Dermis blood vessel endothelial cell (primary cell): Measurements from ENCODE around the gene TKFC. TPM values are rescaled to one million over a fixed set of nuclear protein-coding genes. Genes with fewer than 3 reads are reported as not detected.
A peak's percentile ranks its signal among the peaks of the same experiment; 100 is the strongest.

Source experiments
- DNase-seq: peaks from one replicate; pipeline ENCODE4 v3.0.0; 2010
- total RNA-seq: library from RNA; depleted of rRNA; stranded (reverse); fragments of >200 nt; gene quantifications from 2 replicates; pipeline ENCODE4 v1.2.3, GENCODE V29; 2014

The TKFC gene
- total RNA-seq, 1 donor from 2014 or later = 27.2 TPM

DNA sequence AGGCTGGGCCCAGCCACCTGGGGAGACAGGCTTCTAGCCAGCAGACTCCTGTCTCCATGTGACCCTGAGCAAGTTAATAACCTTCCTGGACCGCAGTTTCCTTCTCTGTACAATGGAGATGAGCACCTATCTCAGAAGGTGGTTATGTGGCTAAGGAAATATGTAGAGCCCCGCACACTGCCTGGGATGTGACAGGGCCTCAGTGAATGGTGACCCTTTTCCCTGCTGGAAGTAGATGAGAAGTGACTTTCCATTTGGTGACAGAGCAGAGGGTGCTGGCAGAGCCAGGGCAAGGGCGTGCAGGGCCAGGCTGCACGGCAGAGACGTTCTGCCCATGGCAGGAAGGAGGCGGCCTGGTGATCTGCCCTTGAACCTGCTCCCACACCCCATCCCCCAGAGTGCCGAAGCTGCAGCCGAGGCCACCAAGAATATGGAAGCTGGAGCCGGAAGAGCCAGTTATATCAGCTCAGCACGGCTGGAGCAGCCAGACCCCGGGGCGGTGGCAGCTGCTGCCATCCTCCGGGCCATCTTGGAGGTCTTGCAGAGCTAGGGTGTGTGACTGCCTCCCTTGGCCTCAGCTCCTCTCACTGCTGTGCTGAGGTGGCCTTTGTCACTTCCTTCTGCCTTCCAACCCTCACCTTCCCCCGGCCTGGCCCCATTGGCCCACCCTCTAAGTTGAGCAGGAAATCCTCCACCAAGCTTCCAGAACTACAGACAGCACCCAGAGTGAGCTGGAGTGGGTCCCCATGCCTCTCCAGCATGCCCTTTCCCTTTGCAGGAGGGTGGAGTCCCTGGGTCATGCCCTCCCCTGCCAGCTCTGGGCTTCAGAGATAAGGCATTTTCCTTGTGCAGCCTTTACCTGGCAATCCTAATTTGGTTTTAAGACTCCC is 13.2 kb downstream of the TKFC start:
- no peak for DNase-seq

DNA sequence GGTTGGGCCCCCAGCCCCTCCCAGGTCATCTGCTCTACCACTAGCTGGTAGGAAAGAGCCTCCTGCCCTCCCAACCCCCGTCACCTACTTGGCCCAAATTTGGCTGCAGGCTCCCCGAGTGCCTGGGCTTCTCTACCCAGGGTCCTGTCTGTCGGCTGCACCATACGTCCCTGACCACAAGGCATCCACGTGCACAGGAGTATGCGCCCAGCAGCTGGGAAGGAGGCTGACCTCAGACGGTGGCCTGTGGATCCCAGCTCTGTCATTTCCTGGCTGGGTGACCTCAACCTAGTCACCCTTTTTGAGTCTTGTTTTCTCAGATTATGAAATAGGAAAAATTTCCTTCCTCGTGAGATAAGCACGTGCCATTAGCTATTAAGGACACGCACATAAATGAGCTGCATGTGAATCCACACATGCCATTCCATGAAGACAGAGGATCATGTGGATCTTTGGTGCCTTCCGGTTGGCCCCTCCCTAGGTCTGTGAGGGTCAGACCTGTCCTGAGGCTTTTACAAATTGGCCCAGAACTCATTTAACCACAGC is 15.0 kb downstream of the TKFC start:
- DNase-seq = peak; percentile 93

DNA sequence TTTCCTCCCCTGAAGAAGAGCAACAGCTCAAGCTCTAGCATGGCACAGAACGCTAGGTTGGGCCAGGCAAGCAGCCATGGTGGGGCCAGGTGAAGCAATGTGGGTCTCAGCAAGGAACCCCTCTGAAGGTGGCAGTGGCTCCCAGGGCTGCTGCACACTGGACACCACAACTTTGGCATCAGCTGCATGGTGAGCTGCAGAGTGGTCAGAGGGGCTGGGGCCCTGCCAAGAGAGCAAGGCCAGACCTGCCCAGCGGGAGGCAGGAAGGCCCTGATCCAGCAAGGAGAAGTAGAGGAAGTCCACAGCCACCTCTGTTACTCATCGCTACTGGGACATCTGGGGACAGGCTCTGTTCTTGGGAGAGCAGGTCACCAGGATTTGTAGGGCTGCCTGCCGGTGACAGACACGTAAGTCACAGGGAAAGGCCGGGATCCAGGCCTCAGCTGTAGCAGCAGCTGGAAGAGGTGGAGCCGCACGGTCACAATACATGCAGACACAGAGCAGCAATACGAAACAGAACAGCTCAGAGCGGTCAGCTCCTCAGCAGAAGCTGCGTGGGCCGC is 16.2 kb downstream of the TKFC start:
- no peak for DNase-seq

- no peak for DNase-seq
Observed at GRCh38 chr11:61349916-61350315, 16.9 kb downstream of the TKFC start.

DNA sequence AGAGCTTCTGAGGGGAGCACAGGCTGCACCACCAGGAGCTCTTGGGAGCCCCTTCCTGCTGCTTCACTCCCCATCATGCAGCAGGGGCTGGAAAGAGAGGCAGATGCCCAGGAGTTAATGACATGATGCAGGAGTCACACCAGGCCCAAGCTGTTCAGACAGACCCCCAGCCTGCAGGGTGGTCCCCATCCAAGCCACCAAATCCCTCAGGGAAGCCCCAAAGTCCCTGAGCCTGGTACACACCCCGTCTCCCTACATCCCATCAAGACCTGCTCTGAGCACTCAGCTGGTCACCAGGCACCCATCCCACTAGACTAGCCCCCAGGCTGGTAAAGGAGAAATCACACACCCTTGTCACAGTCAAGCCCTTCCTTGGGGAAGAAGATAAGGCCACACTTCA is 17.3 kb downstream of the TKFC start:
- no peak for DNase-seq

DNA sequence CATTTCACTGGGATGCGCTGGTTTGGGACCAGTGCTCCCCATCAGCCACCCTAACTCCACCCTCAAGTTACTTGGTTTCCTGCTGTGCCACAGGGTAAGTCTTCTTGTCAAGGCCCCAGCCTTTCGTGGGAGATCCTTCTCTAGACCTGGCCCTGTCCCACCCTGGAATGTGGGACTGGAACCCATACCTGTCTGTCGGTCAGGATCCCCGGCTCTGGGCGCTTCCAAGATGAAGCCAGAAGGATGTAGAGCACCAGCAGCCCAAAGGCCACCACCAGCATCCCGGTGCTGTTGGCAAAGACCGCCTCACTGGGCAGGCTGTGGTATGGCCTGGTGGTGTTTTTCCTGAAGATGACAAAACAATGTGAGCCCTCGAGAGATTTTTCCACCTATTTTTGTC is 17.8 kb downstream of the TKFC start:
- DNase-seq = no peak

DNA sequence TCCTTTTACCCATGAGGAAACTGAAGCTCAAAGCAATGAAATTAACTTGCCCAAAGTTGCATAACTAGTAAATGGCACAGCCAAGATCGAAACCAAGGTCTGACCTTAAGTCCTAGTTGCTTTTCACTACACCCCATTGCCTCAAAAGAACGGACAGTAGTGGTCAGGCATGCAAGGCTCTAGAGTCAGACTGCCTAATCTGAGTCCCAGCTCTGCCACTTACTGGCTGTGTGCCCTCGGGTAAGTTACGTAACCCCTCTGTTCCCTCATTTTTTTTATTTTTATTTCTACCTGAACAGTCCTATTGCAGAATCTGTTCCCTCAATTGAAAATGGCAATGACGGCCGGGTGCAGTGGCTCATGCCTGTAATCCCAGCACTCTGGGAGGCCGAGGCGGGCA is 19.0 kb downstream of the TKFC start:
- DNase-seq = no peak

DNA sequence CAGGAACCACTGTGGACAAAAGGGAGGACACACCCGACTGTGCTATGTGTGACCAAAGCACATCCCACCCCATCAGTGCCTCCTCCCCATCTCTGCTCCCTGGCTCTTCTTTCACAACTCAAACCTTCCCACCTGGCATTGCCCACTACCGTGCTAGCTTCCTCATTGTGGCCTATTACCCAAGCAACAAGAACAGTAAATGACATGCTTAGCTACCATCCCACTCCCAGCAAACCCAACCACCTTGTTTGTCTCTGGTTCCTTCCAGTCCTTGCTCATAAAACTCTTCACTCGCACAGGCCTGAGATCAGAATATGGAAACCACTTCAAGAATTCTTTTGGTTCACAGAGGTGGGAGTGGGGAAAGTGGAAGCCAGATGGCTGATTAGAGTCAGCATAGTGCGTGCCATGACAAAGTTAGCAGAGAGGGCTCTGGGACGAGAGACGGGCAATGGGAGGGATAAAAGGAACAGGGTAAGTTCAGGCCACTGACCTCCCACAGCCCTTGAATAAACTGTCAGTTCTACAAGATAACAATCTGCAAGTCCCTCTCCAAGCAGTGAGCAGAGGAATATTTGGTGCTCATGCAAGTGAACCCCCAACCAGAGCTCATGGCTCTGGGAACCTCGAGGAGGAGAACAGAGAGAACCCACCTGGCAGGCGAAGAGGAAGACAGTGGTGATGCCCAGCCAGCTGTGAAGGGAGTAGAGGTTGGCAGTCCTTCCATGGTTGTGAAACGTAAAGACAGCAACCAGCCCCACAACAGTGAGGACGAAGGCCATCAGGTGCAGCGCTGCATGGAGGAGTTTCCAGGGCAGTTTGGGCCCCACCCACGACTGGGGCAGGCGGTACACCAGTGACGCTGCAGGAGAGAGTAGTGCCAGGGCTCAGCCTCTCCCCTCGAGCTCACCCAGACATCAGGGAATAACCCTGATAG is 20.4 kb downstream of the TKFC start:
- DNase-seq = no peak

DNA sequence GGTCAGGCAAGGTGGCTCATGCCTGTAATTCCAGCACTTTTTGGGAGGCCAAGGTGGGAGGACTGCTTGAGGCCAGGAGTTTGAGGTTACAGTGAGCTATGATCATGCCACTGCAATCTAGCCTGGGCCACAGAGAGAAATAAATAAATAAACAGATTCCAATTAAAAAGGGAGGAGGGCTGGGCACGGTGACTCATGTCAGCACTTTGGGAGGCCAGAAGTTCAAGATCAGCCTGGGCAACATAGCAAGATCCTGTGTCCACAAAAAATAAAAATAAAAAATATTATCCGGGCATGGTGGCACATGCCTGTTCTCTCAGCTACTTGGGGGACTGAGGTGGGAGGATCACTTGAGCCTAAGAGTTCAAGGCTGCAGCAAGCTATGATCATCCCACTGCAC is 21.2 kb downstream of the TKFC start:
- no peak for DNase-seq

DNA sequence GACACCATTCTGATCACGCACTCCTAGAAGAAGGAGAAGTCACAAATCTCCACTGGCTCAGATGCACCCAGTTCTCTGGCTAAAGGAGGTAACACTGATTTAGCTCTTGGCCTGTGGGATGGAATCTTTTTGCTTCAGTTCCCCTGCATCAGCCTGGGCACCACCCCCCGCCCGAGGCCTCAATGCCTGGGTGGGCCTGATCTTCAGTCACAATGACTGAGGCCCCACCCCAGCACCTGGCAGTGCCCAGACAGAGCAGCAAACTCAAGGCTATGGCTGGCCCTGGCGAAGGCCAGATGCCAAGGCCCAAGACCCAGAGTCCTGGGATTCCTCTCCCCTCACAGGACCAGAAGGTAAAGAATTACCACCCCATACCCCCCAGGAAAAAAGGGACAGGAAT is 23.7 kb downstream of the TKFC start:
- DNase-seq = no peak

DNA sequence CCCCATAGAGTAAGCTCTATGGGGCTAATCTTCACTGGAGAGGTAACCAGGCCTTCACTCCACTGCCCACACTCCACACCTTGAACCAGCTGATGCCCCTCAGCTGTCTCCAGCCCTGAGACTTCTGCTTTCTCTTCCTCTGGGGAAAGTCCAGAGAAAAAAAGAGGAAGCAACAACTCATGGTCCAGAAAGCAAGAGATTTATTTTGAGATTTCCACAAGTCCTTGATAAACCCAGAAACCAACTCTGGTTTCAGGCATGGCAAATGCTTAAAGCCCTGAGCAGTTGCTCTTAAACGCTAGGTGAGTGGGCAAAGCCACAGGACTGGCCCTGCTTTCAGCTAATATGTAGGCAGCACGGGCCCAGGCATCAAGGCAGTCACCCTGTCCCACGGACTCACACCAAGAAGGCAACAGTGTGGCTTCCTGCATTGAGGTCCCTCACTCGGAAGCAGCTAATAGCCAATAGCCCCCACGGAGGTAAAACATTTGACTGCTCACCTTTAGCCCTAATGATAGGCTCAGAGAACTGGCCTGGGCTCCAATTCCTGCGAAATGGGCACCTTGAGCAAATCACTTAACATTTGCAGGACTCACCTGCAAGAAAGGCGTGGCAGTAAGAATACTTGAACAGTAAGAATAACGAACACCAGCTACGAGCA is 24.3 kb downstream of the TKFC start:
- no peak for DNase-seq

GRCh38 chr11:61357894-61358239 is 24.8 kb downstream of the TKFC start:
- DNase-seq = no peak

DNA sequence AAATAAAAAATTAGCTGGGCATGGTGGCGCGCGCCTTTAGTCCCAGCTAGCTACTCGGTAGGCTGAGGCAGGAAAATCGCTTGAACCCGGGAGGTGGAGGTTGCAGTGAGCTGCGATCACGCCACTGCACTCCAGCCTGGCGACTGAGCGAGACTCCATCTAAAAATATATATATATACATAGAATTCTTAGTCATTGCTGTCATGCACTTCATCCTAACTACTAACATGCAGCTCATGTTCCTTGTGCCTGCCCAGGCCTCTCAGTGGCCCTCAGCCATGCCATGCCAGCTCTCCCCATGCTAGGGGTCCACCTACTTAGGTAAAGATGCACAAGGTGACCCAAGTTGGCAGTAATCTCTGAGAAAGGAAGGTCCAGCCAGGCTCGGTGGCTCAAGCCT is 25.5 kb downstream of the TKFC start:
- DNase-seq = no peak

- peak; percentile 35 for DNase-seq
Observed at GRCh38 chr11:61359516-61359915, 26.5 kb downstream of the TKFC start.

DNA sequence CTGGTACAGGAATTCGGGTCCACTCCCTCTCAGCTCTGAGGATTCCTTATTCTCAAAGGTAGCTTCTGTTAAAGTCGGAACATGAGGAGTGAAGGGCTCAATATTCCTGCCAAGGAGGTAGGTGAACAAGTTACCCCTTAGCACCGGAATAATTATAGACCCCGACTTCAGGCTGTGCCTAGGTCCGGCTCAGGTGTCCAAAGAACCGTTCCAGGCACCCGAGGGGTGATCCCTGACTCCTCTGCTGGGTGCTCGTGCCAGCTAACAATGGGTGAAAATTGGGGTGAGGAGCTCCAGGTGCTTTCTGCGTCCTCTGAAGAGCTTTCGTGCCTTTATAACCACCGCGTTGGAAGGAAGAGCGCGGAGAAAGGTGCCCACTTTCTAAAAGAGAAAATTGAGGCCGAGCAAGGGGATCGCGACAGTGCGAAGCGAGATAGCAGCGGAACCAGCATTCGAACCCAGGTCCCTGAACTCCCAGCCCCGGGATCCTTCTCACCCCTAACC is 28.3 kb downstream of the TKFC start:
- DNase-seq = peak; percentile 13

GRCh38 chr11:61361741-61362541 is 28.9 kb downstream of the TKFC start, which contains the start of the genes CYB561A3 and TMEM138:
Gene CYB561A3, minus strand, starts transcription at chr11:61361882. Its CDS starts 5,169 bp downstream, at chr11:61356713.
Gene TMEM138, plus strand, starts transcription at chr11:61362374. Its CDS starts 2,017 bp downstream, at chr11:61364391.
- DNase-seq = peak; percentile 94

DNA sequence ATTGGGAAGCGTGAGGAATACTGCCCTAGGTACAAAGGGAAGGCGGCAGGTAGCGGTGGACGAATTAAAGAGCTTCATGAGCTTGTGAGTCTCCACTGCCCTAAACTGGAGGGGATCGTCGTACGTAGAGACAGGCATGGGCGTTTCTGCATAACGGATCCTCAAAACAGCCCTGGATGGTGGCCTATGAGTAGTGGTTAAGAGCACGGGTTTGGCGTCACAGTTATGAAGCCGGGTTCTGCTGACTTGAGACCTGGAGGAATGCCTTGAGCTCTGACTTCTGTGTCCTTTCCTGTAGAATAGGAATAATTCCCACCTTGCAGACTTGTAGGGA is 29.5 kb downstream of the TKFC start:
- DNase-seq = peak; percentile 69

GRCh38 chr11:61364012-61364675 is 31.1 kb downstream of the TKFC start:
- DNase-seq = no peak

GRCh38 chr11:61367406-61367805 is 34.4 kb downstream of the TKFC start:
- DNase-seq = no peak

GRCh38 chr11:61368646-61369045 is 35.6 kb downstream of the TKFC start:
- no peak for DNase-seq
